HepG2 (cell line): ENCODE data around the gene STK24. TPM values are rescaled to one million over a fixed set of nuclear protein-coding genes. Genes with fewer than 3 reads are reported as not detected.

Experiments
- ATAC-seq: fragments of 200-7000 bp; cut with Tn5 transposase; 3 replicates; pipeline ENCODE4 v1.9.1; 2020; ENCODE audit warnings: mild to moderate bottlenecking, moderate library complexity
- BruUV-seq: library from RNA; stranded (reverse); fragments of 400-500 nt; replicated peaks from 2 replicates; lab custom pipeline; 2021; lab: Mats Ljungman, UMichigan
- CTCF ChIA-PET: fragments of 300-600 bp; formaldehyde crosslinking; extraction: SDS; loops from one replicate; lab custom pipeline; 2021; ENCODE audit warnings: low total read pairs, inconsistent platforms, low intra/inter-chr PET ratio; lab: Yijun Ruan, JAX
- POLR2A ChIA-PET: fragments of 350-600 bp; sonication (Branson Sonifier 250); formaldehyde crosslinking; loops from one replicate; lab custom pipeline; 2020; ENCODE audit warnings: antibody characterized with exemption, inconsistent platforms; lab: Yijun Ruan, JAX
- DNase-seq: peaks from one replicate; pipeline ENCODE4 v3.0.0-alpha.2; 2015; ENCODE audit warnings: low spot score
- FAIRE-seq: peaks from 3 replicates; lab custom pipeline; 2011; peaks lifted over from hg19 to GRCh38; lab: Jason Lieb, UNC
- H2AFZ ChIP-seq: one replicate; pipeline ENCODE4 v1.6.1; 2011; ENCODE audit warnings: low read length, inconsistent platforms
- H3K27ac ChIP-seq: fragments of 300-600 bp; 3 replicates; pipeline ENCODE4 v1.8.0; 2011; ENCODE audit warnings: mixed run types, mild to moderate bottlenecking, mixed read lengths, low read length, inconsistent platforms; ENCODE audit not compliant: insufficient read depth; ENCODE audit errors: extremely low read length
- H3K27me3 ChIP-seq, 2 experiments: fragments of 200-600 bp in 1 of 2; 2 replicates in 1 of 2; 3 replicates in 1 of 2; pipeline versions ENCODE4 v1.6.0 to v1.8.0; 2011; ENCODE audit warnings: low read length in 2 of 2, mild to moderate bottlenecking in 2 of 2, moderate library complexity in 2 of 2, inconsistent platforms in 1 of 2; ENCODE audit not compliant: insufficient read depth in 2 of 2, control insufficient read depth in 1 of 2
- H3K36me3 ChIP-seq, 2 experiments: fragments of 200-600 bp in 1 of 2; replicated peaks in 1 of 2; 2 replicates in 1 of 2; 3 replicates in 1 of 2; pipeline versions ENCODE4 v1.5.1 to v1.8.0; 2011; ENCODE audit warnings: low read length in 2 of 2, inconsistent platforms in 1 of 2; ENCODE audit not compliant: insufficient read depth in 2 of 2, control insufficient read depth in 1 of 2
- H3K4me1 ChIP-seq: 2 replicates; pipeline ENCODE4 v1.5.1; 2012; ENCODE audit warnings: low read length, inconsistent platforms; ENCODE audit not compliant: insufficient read depth
- H3K4me2 ChIP-seq: 2 replicates; pipeline ENCODE4 v1.6.0; 2011; ENCODE audit warnings: low read depth, low read length, inconsistent platforms
- H3K4me3 ChIP-seq, 3 experiments: fragments of 200-600 bp in 1 of 3; sonication (generic), shearing (Covaris generic) in 1 of 3; replicated peaks in 1 of 3; 2 replicates each; pipeline ENCODE4 v1.5.1; 2011 to 2016; ENCODE audit warnings: low read length in 3 of 3, inconsistent platforms in 2 of 3, low read depth in 2 of 3, mild to moderate bottlenecking in 2 of 3, control low read depth in 1 of 3, mixed read lengths in 1 of 3; ENCODE audit not compliant: insufficient read depth in 1 of 3
- H3K79me2 ChIP-seq: one replicate; pipeline ENCODE4 v1.6.1; 2011; ENCODE audit warnings: low read length, inconsistent platforms; ENCODE audit not compliant: insufficient read depth
- H3K9ac ChIP-seq: 2 replicates; pipeline ENCODE4 v1.6.0; 2011; ENCODE audit warnings: mild to moderate bottlenecking, low read depth, low read length, inconsistent platforms; ENCODE audit not compliant: insufficient read depth
- H3K9me3 ChIP-seq: 2 replicates; pipeline ENCODE4 v1.5.1; 2012; ENCODE audit warnings: mild to moderate bottlenecking, low read length
- H4K20me1 ChIP-seq: 2 replicates; pipeline ENCODE4 v1.6.0; 2011; ENCODE audit warnings: inconsistent platforms, mild to moderate bottlenecking, low read length, moderate library complexity; ENCODE audit not compliant: insufficient read depth
- GPN1 ChIP-seq: sonication (generic); formaldehyde crosslinking; IDR thresholded peaks from 2 replicates; pipeline ENCODE4 v1.5.1; 2020; ENCODE audit warnings: missing genetic modification reagents, borderline replicate concordance
- KAT7 ChIP-seq: IDR thresholded peaks from 2 replicates; pipeline ENCODE4 v1.6.1; 2018; ENCODE audit warnings: borderline replicate concordance, missing compliant biosample characterization
- KLF15 ChIP-seq: sonication (generic); formaldehyde crosslinking; IDR thresholded peaks from 2 replicates; pipeline ENCODE4 v1.8.1; 2023; ENCODE audit warnings: borderline replicate concordance, mild to moderate bottlenecking, inconsistent platforms, missing genetic modification reagents, mixed read lengths
- MAFF ChIP-seq: IDR thresholded peaks from 2 replicates; pipeline ENCODE4 v1.6.1; 2011; ENCODE audit warnings: low read depth, low read length, improper control_type of control experiment
- MAFK ChIP-seq, 2 experiments: IDR thresholded peaks in 1 of 2; conservative IDR thresholded peaks in 1 of 2; 2 replicates each; pipeline ENCODE4 v1.6.1; 2011; ENCODE audit warnings: improper control_type of control experiment in 2 of 2, low read length in 2 of 2
- TP53 ChIP-seq: sonication (generic); formaldehyde crosslinking; conservative IDR thresholded peaks from 2 replicates; pipeline ENCODE4 v1.4.0; 2020; ENCODE audit warnings: missing genetic modification reagents
- ZNF263 ChIP-seq: sonication (generic); formaldehyde crosslinking; IDR thresholded peaks from 2 replicates; pipeline ENCODE4 v1.4.0; 2020; ENCODE audit warnings: missing genetic modification reagents
- ZNF737 ChIP-seq: sonication (generic); formaldehyde crosslinking; IDR thresholded peaks from 2 replicates; pipeline ENCODE4 v1.5.0; 2020; ENCODE audit warnings: missing genetic modification reagents, mild to moderate bottlenecking, borderline replicate concordance
- ZNF740 ChIP-seq: sonication (generic); formaldehyde crosslinking; IDR thresholded peaks from 2 replicates; pipeline ENCODE4 v1.4.0; 2020; ENCODE audit warnings: missing genetic modification reagents
- WGBS: methylation state at CpG from one replicate; pipeline ENCODE4 v1.1.6; 2017; ENCODE audit warnings: low lambda C conversion rate; 5-methylcytosine and 5-hydroxymethylcytosine counted together
- in situ Hi-C: cut with HindIII; loops from 2 replicates; pipeline ENCODE4 v1.10.0; 2017; ENCODE audit warnings: low pct_unique_long_range_greater_than_20kb; ENCODE audit not compliant: extremely low pct_ligation_motif_present
- intact Hi-C: fragments of 100-400 bp; cut with micrococcal nuclease; formaldehyde crosslinking; loops from one replicate; pipeline ENCODE4 v1.10.0; 2022; ENCODE audit not compliant: unreplicated experiment
- polyA plus RNA-seq, 8 experiments: library from polyadenylated mRNA; depleted of rRNA in 3 of 8; stranded (reverse) in 7 of 8; unstranded in 1 of 8; fragments of >200 nt; fragmentation: Illumina TruSeq in 4 of 8; extraction: Trizol in 4 of 8; gene quantifications; 2 replicates each; pipeline versions ENCODE4 v1.2.1 to v1.2.3, GENCODE V29; 2011 to 2016; ENCODE audit warnings: low read depth in 4 of 8, missing spikeins in 1 of 8, mixed read lengths in 1 of 8; ENCODE audit not compliant: insufficient read depth in 1 of 8
- total RNA-seq, 5 experiments: library from RNA; depleted of rRNA; stranded (reverse); fragments of >200 nt; fragmentation: Illumina TruSeq; extraction: Trizol; gene quantifications; 2 replicates each; pipeline ENCODE4 v1.2.3, GENCODE V29; 2016; ENCODE audit warnings: low read depth in 1 of 5
- TF ChIP-seq, protein P1 (sequence below): sonication (generic); formaldehyde crosslinking; IDR thresholded peaks from 2 replicates; pipeline ENCODE4 v1.4.0; 2020; ENCODE audit warnings: mild to moderate bottlenecking, missing genetic modification reagents

Gene STK24
- total and polyA plus RNA-seq, 2 of the 13 experiments (the other 11 are each of a cell fraction or from before 2014, with no cell fraction given) = 51.3 to 73.0 TPM

GRCh38 chr13:98411617-98412265 is 165.2 kb downstream of the STK24 start:
- 96% methylated on average over 16 of the region's 16 CpGs for WGBS
- H4K20me1 ChIP-seq = no peaks in the 10 kb centered on the region; the same call in 1 of the 2 replicates
- POLR2A ChIA-PET = no interaction called here
- no peak overlapping the region for H3K9ac ChIP-seq
- in situ Hi-C loops = no loop called here
- peaks cover 33 to 85% of the 10 kb centered on the region in 2 experiments for H3K36me3 ChIP-seq
- DNase-seq = no peak
- no peak overlapping the region for H3K4me3 ChIP-seq
- no peaks in the 10 kb centered on the region for H3K27me3 ChIP-seq
- no peak for FAIRE-seq
- intact Hi-C loops = no loop called here
- H3K4me1 ChIP-seq = no peaks in the 10 kb centered on the region
- H2AFZ ChIP-seq = no peak overlapping the region
- TF ChIP-seq KAT7 (CRISPR knock-in tag) = no peak
- TF ChIP-seq KLF15 (CRISPR knock-in tag) = no peak
- no peak for TF ChIP-seq GPN1
- no peak for TF ChIP-seq ZNF737 (CRISPR knock-in tag)
- no peak for TF ChIP-seq TP53 (CRISPR knock-in tag)
- TF ChIP-seq, protein P1, sequence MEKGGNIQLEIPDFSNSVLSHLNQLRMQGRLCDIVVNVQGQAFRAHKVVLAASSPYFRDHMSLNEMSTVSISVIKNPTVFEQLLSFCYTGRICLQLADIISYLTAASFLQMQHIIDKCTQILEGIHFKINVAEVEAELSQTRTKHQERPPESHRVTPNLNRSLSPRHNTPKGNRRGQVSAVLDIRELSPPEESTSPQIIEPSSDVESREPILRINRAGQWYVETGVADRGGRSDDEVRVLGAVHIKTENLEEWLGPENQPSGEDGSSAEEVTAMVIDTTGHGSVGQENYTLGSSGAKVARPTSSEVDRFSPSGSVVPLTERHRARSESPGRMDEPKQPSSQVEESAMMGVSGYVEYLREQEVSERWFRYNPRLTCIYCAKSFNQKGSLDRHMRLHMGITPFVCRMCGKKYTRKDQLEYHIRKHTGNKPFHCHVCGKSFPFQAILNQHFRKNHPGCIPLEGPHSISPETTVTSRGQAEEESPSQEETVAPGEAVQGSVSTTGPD (CRISPR knock-in tag) = no peak
- no peak for TF ChIP-seq ZNF263 (CRISPR knock-in tag)
- H3K9me3 ChIP-seq = no peaks in the 10 kb centered on the region
- BruUV-seq = no TSS peak
- ATAC-seq = no peak
- no peak overlapping the region for H3K27ac ChIP-seq
- no peak overlapping the region for H3K4me2 ChIP-seq
- no peaks in the 10 kb centered on the region for H3K79me2 ChIP-seq
- CTCF ChIA-PET = no interaction called here

DNA sequence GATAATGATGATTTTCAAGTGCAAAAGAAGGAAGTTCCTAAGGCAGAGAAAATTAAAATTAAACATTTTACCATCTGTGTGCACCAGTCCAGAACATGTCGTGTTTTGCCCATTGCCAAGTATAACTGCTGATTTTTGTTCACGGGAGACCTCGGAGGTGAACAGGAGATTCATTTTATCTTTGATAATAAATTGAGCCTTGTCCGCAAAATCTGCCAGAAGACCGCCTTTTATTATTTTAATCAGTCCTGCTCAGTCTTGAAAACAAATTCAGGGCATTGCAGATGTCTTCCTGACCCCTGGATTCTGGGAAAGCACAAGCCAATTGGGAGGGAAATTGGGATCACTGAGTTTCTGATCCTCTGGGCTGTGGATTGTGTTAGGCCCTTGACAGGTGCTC is 165.9 kb downstream of the STK24 start:
- ChIA-PET POLR2A (no interaction called here), CTCF (no interaction called here)
- H3K9me3 ChIP-seq = no peaks in the 10 kb centered on the region
- WGBS = 79% methylated on average over 5 of the region's 5 CpGs
- H4K20me1 ChIP-seq = no peaks in the 10 kb centered on the region
- no peak for ATAC-seq
- H3K36me3 ChIP-seq = peaks cover 32 to 84% of the 10 kb centered on the region in 2 experiments
- no peaks in the 10 kb centered on the region for H3K27me3 ChIP-seq
- no peak for DNase-seq
- no peak overlapping the region for H3K9ac ChIP-seq
- no peak for FAIRE-seq
- H3K4me2 ChIP-seq = no peak overlapping the region
- BruUV-seq = no TSS peak
- in situ Hi-C loops = no loop called here
- no peak overlapping the region for H3K4me3 ChIP-seq
- no peak overlapping the region for H2AFZ ChIP-seq
- no peaks in the 10 kb centered on the region for H3K79me2 ChIP-seq
- no peak overlapping the region for H3K27ac ChIP-seq
- peaks cover 5% of the 10 kb centered on the region for H3K4me1 ChIP-seq
- intact Hi-C loops = no loop called here
- TF ChIP-seq MAFF (peak; percentile 94), MAFK (conservative IDR thresholded peaks at IDR 0.05 in 1 of 2, IDR thresholded peaks at IDR 0.05 in 1 of 2; ENCODE audit: low read length in 2 of 2) (peak; percentile 93 to 97), ZNF740 (CRISPR knock-in tag) (no peak)
